ENCODE results near the gene YIPF3. TPM values are rescaled to one million over a fixed set of nuclear protein-coding genes. Genes with fewer than 3 reads are reported as not detected.

The YIPF3 gene
- total RNA-seq, 1 experiment from 2014 or later: 81.8 TPM

- no peaks in the 10 kb centered on the region for H3K27me3 ChIP-seq (ENCODE audit: control insufficient read depth, insufficient read depth, low read length)
- no peaks in the 10 kb centered on the region for H3K9me3 ChIP-seq (ENCODE audit: control insufficient read depth, insufficient read depth, low read depth, low read length)
- DNase-seq (ENCODE audit: low read depth, low spot score): no peak
- peak overlapping the region; percentile 78 for H3K27ac ChIP-seq (ENCODE audit: low read length)
- H3K36me3 ChIP-seq (ENCODE audit: control insufficient read depth, insufficient read depth, low read length): no peaks in the 10 kb centered on the region
- no peak for ATAC-seq
- CTCF ChIA-PET: interaction anchor here (0.6 to 0.8 kb wide), 5 partner anchors 17 to 47 kb away, joined by 3 to 6 read pairs (median 3); partner anchors contain the start of gene LRRC73
- in situ Hi-C loops (cut with HindIII; ENCODE audit: low pct_unique_long_range_greater_than_20kb, low sequenced_read_pairs): no loop called here
- POLR2A ChIA-PET: interaction anchor here (0.6 to 0.7 kb wide), 6 partner anchors 18 to 584 kb away, joined by 3 to 4 read pairs (median 3); partner anchors contain the start of gene LRRC73
- peaks cover 13% of the 10 kb centered on the region for H3K4me1 ChIP-seq (ENCODE audit: control insufficient read depth, insufficient read depth, low read length)
- TSS peak; percentile 82 for BruUV-seq (replicated peaks)
- intact Hi-C loops (cut with micrococcal nuclease; ENCODE audit: unreplicated experiment): no loop called here
- no peak for TF ChIP-seq TCF7L2 (IDR thresholded peaks at IDR 0.05; ENCODE audit: low read depth, low read length)
- peak overlapping the region; percentile 62 to 74 for H3K4me3 ChIP-seq (ENCODE audit: low read depth in 2 of 2, low read length in 2 of 2)
These were observed 38.7 kb downstream of the YIPF3 start for GRCh38 chr6:43478008-43478372.

GRCh38 chr6:43477235-43478007, 39.3 kb downstream of the YIPF3 start, which contains the start of gene TJAP1:
Gene TJAP1, plus strand, starts transcription at chr6:43477570. Its CDS starts 21,432 bp downstream, at chr6:43499002.
- ChIA-PET POLR2A (interaction anchor here (0.6 to 0.7 kb wide), 6 partner anchors 18 to 584 kb away, joined by 3 to 4 read pairs (median 3); partner anchors contain the start of gene LRRC73), CTCF (interaction anchor here (0.6 to 0.8 kb wide), 8 partner anchors 12 to 46 kb away, joined by 3 to 8 read pairs (median 4); partner anchors contain the start of gene LRRC73)
- Histone ChIP-seq H3K27me3 (ENCODE audit: control insufficient read depth, insufficient read depth, low read length) (no peaks in the 10 kb centered on the region), H3K4me1 (ENCODE audit: control insufficient read depth, insufficient read depth, low read length) (peaks cover 13% of the 10 kb centered on the region), H3K27ac (ENCODE audit: low read length) (peak within 1 kb of the TSS; percentile 81), H3K36me3 (ENCODE audit: control insufficient read depth, insufficient read depth, low read length) (no peaks in the 10 kb centered on the region), H3K4me3 (ENCODE audit: low read depth in 2 of 2, low read length in 2 of 2) (peak within 1 kb of the TSS; percentile 62 to 74), H3K9me3 (ENCODE audit: control insufficient read depth, insufficient read depth, low read depth, low read length) (no peaks in the 10 kb centered on the region)
- ATAC-seq (peak; percentile 100), DNase-seq (ENCODE audit: low read depth, low spot score) (no peak)
- BruUV-seq (replicated peaks): no TSS peak
- intact Hi-C loops (cut with micrococcal nuclease; ENCODE audit: unreplicated experiment): no loop called here
- in situ Hi-C loops (cut with HindIII; ENCODE audit: low pct_unique_long_range_greater_than_20kb, low sequenced_read_pairs): no loop called here
- TF ChIP-seq REST (IDR thresholded peaks at IDR 0.05; ENCODE audit: insufficient read depth in 1 of 2, low read depth in 2 of 2, low read length in 1 of 2) (no peak), SIN3A (IDR thresholded peaks at IDR 0.05; ENCODE audit: borderline replicate concordance, insufficient read depth, low read depth, low read length) (peak; percentile 86), POLR2AphosphoS5 (IDR thresholded peaks at IDR 0.05; ENCODE audit: low read depth, low read length) (peak; percentile 90)

GRCh38 chr6:43476746-43477145, 40.0 kb downstream of the YIPF3 start:
- H3K36me3 ChIP-seq (ENCODE audit: control insufficient read depth, insufficient read depth, low read length): no peaks in the 10 kb centered on the region
- CTCF ChIA-PET: interaction anchor here (0.6 to 0.7 kb wide), 2 partner anchors 11 to 30 kb away, joined by 4 to 6 read pairs; no protein-coding TSS in a partner anchor
- intact Hi-C loops (cut with micrococcal nuclease; ENCODE audit: unreplicated experiment): no loop called here

More at GRCh38 chr6:43476746-43477145, 40.0 kb downstream of the YIPF3 start:
- Histone ChIP-seq H3K27ac (ENCODE audit: low read length) (peak overlapping the region; percentile 81), H3K9me3 (ENCODE audit: control insufficient read depth, insufficient read depth, low read depth, low read length) (no peaks in the 10 kb centered on the region), H3K4me3 (ENCODE audit: low read depth in 2 of 2, low read length in 2 of 2) (peak overlapping the region; percentile 62 to 74), H3K27me3 (ENCODE audit: control insufficient read depth, insufficient read depth, low read length) (no peaks in the 10 kb centered on the region), H3K4me1 (ENCODE audit: control insufficient read depth, insufficient read depth, low read length) (peaks cover 13% of the 10 kb centered on the region)
- TF ChIP-seq SIN3A (IDR thresholded peaks at IDR 0.05; ENCODE audit: borderline replicate concordance, insufficient read depth, low read depth, low read length) (no peak), POLR2AphosphoS5 (IDR thresholded peaks at IDR 0.05; ENCODE audit: low read depth, low read length) (no peak), CTCF (IDR thresholded peaks at IDR 0.05) (no peak), TCF7L2 (IDR thresholded peaks at IDR 0.05; ENCODE audit: low read depth, low read length) (no peak), REST (IDR thresholded peaks at IDR 0.05; ENCODE audit: insufficient read depth in 1 of 2, low read depth in 2 of 2, low read length in 1 of 2) (no peak)
- POLR2A ChIA-PET: no interaction called here
- BruUV-seq (replicated peaks): no TSS peak
- ATAC-seq (no peak), DNase-seq (ENCODE audit: low read depth, low spot score) (no peak)
- in situ Hi-C loops (cut with HindIII; ENCODE audit: low pct_unique_long_range_greater_than_20kb, low sequenced_read_pairs): no loop called here
